Limb (tissue), 2 donors: ENCODE data around the gene FAM234B.

Experiments used
- DNase-seq, 2 donors: peaks; one replicate each; pipeline ENCODE4 v3.0.0-alpha.2; 2016; ENCODE audit errors: extremely low spot score in 2 of 2

FAM234B gene

GRCh38 chr12:13091832-13092231 is 47.7 kb downstream of the FAM234B start:
- no peak for DNase-seq

DNA sequence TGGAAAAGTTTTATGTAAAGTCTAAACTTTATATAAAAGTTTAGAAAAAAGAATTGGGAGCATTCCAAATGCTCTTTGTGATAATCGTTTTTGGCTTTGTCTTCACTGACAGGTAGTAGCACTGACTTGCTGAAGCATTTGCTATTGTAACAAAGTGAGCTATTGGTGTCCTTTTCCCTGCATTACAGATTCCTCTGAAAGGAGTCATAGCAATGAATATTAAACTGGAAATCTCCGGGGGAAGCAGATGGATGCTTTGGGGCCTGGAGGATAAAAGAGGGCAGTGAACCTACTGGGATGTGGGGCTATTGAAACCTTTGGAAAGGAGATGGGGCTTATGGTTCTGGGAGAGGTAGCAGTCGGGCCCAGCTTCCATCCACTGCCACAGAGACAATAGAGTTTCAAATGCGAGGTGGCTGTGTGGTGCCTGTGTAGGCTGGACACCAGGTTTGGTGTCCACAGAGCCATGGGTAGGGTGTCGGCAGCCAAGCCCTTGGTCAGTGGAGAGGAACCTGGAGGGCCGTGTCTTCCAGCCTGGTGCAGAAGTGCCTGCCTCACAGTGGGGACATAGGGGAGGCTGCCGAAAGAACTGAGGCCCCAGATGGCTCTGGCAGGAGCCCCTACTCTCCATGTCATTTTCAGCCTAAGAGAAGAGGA is 49.1 kb downstream of the FAM234B start:
- no peak for DNase-seq

DNA sequence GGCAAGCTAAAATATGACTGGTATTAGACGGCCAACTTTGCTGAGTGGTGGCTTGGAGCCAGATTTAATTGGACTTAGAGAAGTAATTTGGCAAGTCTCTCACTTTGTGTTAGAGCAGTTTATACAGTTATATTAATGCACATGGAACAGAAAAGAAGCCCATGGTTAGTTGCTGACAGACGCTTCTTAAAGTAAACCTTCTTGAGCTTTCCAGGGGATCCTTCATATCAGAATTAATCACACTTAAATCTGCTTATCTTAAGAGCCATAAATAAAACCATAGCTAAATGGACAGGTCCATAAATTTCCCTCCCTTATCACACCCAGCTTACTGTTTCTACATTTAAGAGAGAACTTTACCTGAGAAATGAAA is 49.7 kb downstream of the FAM234B start:
- no peak for DNase-seq

DNA sequence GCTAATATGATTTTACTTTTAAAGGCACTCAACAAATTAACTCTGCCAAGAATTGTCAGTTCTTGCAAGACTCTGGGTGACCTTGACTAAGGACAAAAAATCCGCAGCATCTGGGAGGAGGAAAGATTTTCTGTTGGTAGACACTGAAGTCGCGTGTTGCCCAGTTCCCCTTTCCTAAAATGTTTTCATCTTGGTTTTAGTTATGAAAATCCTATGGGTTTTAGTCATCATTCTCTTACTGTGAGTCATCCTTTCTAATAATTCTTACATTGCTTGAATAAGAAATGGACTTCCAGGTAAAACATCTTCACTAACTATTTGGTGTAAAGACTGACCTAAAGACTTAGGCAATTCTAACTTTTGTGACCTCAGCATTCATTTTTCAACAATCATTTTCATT is 50.2 kb downstream of the FAM234B start:
- DNase-seq: no peak

- DNase-seq: no peak
Observed at GRCh38 chr12:13095266-13095995, 51.2 kb downstream of the FAM234B start.

- peak; percentile 40 to 55 for DNase-seq
Observed at GRCh38 chr12:13097491-13098011, 53.4 kb downstream of the FAM234B start.

DNA sequence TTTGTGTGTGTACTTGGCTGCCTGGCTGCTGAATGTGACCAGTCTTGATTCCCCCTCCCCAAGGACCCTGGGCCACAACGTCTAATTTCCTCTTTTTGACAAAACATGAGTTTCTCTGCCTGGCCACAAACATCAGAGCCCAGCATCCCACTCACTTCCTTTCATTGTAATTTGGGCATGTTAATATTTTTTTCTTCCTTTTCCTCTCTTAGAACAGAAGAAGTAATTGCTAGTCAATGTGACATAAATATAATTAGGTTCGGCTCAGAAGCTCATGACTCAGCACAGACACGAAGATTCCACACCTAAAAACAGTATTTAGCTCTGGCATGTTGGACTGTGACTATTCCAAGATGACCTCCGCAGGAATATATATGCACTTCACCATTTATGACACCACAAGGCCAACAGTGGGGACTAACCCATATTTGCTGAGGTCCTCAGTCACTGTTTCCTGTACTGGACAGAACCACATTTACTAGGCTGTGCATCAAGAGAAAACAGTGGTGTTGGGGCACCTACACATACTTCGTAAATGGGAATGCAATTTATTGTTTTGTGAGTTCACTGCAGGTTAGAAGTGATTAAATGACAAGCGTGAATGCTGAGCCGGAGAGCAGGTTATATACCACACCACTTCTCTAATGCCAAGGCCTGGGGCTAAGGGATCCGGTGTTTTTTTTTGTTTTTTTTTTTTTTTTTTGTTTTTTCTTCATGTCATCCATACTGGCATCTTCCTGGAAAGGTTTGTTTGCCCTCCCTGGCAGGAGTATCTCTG is 55.1 kb downstream of the FAM234B start:
- DNase-seq: no peak

- peak in 1 of 2 donors; percentile 35 for DNase-seq
Observed at GRCh38 chr12:13099844-13100604, 55.8 kb downstream of the FAM234B start.

DNA sequence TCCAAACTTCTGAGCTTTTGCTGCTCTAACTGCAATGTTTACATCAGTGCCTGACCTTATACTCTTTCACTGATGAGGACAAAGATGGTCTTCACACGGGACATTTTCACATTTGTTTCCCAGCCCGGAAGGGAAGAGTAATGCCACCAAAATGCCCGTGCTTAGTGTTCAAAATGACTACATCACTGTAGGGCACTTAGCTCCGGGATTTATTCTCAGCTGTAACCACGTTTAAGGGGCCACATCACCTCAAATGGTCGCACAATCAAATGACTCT is 56.4 kb downstream of the FAM234B start:
- DNase-seq: no peak

DNA sequence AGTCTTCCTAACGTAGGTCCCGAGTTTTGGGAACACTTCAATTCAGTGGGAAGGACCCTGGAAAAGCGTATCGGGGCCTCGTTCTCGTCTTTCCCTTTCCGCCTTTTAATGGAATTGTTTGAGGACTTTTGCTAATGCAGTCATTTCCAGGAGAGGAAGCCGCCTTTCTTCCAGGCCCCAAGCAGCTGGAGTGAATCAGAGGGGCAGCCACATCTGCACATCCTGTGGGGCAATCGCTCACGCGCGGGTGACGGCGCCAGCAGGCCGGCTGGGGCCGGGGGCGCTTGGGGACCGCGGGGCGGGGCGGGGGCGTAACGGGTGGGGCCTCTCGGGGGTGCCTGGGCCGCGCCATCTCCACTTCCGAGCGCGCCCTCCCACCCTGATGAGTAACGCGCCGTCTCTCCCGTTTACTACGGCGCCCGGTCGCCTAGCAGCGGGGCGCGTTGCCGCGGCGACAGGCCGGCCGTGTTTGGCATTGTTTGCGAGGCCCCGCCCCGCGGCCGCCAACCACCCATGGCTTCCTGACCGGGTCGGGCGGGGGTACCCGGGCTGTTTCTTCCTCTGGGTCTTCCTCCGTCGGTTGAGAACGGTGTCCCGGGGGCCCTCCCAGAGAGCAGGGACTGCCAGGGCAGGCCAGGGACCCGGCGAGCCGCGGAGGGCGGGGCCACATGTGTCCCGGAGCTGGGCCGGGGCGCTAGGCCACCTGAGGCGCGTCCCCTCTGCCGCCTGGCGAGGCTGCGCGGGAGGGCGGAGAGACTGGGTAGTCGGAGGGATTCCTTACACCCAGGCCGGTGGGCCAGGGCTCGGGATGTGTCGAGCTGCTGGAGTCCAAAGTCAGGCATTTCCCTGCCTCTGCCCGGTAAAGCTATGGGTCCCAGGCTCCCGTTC is 56.9 kb downstream of the FAM234B start:
- peak; percentile 86 to 93 for DNase-seq

DNA sequence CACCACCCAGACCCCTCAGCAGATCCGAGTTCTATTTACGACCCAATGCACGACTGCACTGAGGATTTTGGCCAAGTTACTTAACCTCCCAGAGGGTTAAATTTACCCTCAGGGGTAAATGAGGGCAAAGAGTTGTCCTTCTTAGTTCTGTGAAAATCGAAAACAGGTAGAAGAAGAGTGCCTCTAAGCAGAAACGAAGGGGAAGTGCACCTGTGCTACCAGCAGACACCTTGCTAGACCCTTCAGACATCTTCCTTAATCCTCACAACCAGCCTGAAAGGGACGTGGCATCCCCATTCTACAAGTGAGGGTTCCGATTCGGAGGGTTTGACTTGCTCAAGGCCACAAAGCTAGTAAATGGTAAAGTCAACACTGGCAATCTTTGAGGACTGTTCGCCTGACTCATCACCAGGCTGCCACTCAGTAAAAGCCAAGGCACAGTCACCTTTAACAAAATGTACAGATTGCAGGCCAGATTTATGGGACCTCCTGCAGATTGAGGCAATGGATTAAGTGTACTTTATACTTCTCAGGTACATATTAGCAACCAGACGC is 57.7 kb downstream of the FAM234B start:
- no peak for DNase-seq

DNA sequence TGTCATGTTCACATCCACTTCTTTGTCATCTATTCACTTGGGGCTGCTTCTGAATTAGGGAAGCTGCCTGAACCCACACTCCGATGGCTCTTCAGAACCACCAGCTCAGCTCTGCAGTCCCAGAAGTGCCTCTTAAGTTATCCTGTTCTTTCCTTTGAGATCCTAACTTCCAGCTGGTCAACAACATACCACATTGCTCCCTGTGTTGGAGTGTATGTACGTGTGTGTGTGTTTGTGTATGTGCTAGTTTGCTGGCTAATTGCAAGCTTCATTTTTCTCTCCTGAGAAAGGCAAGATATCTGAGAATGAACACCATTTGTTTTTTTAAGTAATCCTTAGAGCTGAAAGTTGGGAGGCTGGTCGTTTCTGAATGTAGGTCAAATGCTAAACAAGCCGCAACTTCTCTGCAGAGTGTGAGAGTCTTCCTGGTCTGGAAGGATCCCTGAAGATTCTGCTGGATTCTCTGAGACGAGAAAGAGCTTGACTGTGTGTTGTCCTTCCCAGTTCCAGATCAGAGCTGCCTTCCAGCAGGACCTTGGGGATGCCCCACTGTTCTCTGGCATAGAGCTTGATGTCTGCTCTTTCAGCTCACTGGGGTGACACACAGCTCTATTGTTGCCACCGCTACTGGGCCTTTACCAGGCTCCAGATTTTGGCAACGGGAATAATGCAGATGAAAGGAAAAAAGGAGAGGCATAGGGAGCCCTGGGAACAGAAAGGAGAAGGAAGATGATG is 58.4 kb downstream of the FAM234B start:
- DNase-seq: no peak

GRCh38 chr12:13103391-13104033 is 59.3 kb downstream of the FAM234B start, which contains the start of gene GSG1:
Gene GSG1 (minus strand): TSS chr12:13103667. CDS start chr12:13103512, 155 bp downstream.
- DNase-seq: no peak

DNA sequence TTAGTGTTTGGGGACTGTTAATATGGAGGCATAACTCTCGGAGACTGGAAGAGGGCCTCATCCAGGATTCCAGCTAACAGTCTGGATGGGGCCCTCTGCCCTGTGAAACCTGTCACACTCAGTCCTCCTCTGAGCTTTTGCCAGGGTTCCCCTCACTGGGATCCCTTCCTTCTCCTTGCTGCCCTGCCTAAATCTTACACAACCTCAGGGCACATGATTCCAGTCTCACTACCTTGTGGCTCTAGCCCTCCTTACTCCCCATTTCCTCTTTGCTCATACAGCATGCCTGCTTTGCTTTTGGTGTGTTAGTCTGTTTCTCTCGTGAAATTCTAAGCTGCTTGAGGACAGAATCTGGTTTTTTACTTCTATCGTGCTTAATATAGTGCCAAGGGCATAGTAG is 60.2 kb downstream of the FAM234B start:
- no peak for DNase-seq

- no peak for DNase-seq
Observed at GRCh38 chr12:13105781-13106180, 61.6 kb downstream of the FAM234B start.

GRCh38 chr12:13106666-13107065 is 62.5 kb downstream of the FAM234B start:
- DNase-seq: no peak

GRCh38 chr12:13112968-13113367 is 68.8 kb downstream of the FAM234B start:
- DNase-seq: no peak

DNA sequence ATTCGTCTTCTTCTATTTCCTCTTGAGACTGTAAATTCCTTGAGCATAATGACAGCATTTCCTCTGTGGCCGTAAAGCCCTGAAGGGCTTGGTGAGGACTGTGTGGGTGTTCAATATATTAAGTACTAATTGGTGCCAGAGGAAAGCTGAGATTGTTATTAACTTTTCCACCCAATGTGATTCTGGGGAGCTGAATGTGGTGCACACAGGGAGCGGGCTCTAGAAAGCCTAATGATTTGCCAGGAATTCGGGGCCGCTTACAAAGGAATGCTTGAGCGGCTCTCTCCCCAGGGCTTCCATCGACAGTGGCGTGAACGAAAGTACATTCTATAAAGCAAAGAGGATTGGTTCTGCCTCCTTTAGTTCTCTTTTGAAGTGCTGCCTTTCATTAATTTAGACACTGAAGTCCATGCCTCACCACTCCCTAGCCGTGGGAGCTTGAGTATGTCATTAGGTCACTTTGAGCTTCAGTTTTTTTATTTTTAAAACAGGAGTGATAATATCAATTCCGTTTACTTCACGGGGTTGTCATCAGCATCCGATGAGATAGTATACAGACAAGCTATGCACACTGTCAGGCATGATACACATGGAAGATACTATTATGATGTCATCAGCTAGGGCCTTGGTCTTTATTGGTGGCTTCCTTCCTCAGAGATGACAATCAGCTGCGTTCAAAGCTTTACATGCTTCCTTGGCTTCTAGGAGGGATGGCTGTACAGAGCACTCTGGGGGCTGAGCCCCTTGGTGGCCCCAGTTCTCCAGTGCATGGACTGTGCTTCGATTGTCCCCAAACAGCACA is 70.3 kb downstream of the FAM234B start:
- DNase-seq: no peak
